ENCODE measurements around the gene PRKG1.
"Not testable (repeated sequence)": the region's sequence is repeated elsewhere in the genome, so short reads cannot be mapped to it uniquely, and the experiment has no call there.

DNA sequence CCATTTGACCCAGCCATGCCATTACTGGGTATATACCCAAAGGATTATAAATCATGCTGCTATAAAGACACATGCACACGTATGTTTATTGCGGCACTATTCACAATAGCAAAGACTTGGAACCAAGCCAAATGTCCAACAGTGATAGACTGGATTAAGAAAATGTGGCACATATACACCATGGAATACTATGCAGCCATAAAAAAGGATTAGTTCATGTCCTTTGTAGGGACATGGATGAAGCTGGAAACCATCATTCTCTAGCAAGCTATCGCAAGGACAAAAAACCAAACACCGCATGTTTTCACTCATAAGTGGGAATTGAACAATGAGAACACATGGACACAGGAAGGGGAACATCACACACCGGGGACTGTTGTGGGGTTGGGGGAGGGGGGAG lies 138.7 kb downstream of the PRKG1 start:
- TF ChIP-seq, protein P1, sequence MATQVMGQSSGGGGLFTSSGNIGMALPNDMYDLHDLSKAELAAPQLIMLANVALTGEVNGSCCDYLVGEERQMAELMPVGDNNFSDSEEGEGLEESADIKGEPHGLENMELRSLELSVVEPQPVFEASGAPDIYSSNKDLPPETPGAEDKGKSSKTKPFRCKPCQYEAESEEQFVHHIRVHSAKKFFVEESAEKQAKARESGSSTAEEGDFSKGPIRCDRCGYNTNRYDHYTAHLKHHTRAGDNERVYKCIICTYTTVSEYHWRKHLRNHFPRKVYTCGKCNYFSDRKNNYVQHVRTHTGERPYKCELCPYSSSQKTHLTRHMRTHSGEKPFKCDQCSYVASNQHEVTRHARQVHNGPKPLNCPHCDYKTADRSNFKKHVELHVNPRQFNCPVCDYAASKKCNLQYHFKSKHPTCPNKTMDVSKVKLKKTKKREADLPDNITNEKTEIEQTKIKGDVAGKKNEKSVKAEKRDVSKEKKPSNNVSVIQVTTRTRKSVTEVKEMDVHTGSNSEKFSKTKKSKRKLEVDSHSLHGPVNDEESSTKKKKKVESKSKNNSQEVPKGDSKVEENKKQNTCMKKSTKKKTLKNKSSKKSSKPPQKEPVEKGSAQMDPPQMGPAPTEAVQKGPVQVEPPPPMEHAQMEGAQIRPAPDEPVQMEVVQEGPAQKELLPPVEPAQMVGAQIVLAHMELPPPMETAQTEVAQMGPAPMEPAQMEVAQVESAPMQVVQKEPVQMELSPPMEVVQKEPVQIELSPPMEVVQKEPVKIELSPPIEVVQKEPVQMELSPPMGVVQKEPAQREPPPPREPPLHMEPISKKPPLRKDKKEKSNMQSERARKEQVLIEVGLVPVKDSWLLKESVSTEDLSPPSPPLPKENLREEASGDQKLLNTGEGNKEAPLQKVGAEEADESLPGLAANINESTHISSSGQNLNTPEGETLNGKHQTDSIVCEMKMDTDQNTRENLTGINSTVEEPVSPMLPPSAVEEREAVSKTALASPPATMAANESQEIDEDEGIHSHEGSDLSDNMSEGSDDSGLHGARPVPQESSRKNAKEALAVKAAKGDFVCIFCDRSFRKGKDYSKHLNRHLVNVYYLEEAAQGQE (IDR thresholded peaks at IDR 0.05; ENCODE audit: insufficient replicate concordance, low read depth) = not testable (repeated sequence)
- TF ChIP-seq, protein P2, sequence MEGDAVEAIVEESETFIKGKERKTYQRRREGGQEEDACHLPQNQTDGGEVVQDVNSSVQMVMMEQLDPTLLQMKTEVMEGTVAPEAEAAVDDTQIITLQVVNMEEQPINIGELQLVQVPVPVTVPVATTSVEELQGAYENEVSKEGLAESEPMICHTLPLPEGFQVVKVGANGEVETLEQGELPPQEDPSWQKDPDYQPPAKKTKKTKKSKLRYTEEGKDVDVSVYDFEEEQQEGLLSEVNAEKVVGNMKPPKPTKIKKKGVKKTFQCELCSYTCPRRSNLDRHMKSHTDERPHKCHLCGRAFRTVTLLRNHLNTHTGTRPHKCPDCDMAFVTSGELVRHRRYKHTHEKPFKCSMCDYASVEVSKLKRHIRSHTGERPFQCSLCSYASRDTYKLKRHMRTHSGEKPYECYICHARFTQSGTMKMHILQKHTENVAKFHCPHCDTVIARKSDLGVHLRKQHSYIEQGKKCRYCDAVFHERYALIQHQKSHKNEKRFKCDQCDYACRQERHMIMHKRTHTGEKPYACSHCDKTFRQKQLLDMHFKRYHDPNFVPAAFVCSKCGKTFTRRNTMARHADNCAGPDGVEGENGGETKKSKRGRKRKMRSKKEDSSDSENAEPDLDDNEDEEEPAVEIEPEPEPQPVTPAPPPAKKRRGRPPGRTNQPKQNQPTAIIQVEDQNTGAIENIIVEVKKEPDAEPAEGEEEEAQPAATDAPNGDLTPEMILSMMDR (IDR thresholded peaks at IDR 0.05; ENCODE audit: insufficient read depth, low read length) = not testable (repeated sequence)
- not testable (repeated sequence) for TF ChIP-seq POLR2AphosphoS5, GABPA (IDR thresholded peaks at IDR 0.05; ENCODE audit: low read depth)

Data from HL-60 (cell line).